Astrocyte of the cerebellum (primary cell): Measurements from ENCODE around the gene ASB10.

ENCODE experiments used
- DNase-seq: peaks from one replicate; pipeline ENCODE4 v3.0.0-alpha.2; 2011; ENCODE audit warnings: low read depth
- H3K4me3 ChIP-seq: 2 replicates; pipeline ENCODE4 v1.5.1; 2011; ENCODE audit warnings: mild to moderate bottlenecking, low read depth, low read length, moderate library complexity
- CTCF ChIP-seq: IDR thresholded peaks from 2 replicates; pipeline ENCODE4 v1.5.1; 2012; ENCODE audit warnings: low read length, low read depth, moderate library complexity, mild to moderate bottlenecking; ENCODE audit errors: missing control alignments
- in situ Hi-C: cut with HindIII; loops from 2 replicates; pipeline ENCODE4 v1.10.0; 2017; ENCODE audit warnings: low sequenced_read_pairs

Gene ASB10

DNA sequence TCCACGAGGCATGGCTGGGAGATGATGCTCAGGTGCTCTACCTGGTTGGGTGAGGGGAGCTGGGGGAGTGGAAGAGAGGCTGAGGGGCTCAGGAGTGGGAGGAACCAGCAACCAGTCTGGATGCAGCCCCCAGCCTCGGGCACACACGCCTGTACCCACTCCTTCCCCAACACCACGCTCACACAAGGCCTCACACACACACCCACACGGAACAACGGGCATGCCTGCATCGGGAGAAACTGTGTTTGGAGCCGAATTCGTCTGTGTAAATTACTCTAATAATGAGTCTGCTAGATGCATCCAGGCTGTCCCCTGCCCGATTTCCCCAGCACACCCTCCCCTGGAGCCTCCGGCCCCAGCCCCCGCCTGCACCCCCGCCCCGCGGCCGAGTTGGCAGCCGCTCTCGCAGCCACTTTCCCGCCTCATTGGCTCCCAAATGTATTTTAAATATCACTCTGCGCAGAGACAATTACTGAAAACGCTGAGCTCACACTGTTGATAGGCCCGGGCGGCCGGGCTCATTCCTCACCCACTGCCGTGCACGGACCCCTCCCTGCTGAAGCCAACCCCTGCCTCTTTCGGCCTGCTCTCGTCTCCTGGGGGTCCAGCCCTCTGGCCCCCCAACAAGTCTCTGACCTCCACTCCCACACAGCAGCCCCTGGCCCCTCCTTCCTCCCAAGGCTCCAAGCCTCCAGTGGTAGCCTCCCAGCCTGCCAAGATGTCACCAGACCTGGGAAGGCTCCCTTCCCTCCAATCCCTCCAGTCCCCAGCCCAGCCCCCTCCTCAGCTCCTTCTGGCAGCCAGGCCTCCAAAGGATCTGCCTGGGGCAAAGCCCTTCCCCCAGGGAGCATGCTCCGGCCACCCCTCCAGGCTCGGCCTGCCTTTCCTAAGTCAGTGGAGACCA, 12.1 kb upstream of the ASB10 start:
- in situ Hi-C loops = no loop called here
- no peak for TF ChIP-seq CTCF
- no peak for DNase-seq
- no peak overlapping the region for H3K4me3 ChIP-seq

- no peak for TF ChIP-seq CTCF
- H3K4me3 ChIP-seq = no peak overlapping the region
- no peak for DNase-seq
- in situ Hi-C loops = no loop called here
Observed at GRCh38 chr7:151197932-151198331, 10.9 kb upstream of the ASB10 start.

GRCh38 chr7:151195616-151196450, 8.8 kb upstream of the ASB10 start:
- H3K4me3 ChIP-seq = no peak overlapping the region
- TF ChIP-seq CTCF = no peak
- in situ Hi-C loops = no loop called here
- no peak for DNase-seq

GRCh38 chr7:151194188-151194587, 7.1 kb upstream of the ASB10 start:
- H3K4me3 ChIP-seq = no peak overlapping the region
- DNase-seq = no peak
- TF ChIP-seq CTCF = no peak
- in situ Hi-C loops = no loop called here

DNA sequence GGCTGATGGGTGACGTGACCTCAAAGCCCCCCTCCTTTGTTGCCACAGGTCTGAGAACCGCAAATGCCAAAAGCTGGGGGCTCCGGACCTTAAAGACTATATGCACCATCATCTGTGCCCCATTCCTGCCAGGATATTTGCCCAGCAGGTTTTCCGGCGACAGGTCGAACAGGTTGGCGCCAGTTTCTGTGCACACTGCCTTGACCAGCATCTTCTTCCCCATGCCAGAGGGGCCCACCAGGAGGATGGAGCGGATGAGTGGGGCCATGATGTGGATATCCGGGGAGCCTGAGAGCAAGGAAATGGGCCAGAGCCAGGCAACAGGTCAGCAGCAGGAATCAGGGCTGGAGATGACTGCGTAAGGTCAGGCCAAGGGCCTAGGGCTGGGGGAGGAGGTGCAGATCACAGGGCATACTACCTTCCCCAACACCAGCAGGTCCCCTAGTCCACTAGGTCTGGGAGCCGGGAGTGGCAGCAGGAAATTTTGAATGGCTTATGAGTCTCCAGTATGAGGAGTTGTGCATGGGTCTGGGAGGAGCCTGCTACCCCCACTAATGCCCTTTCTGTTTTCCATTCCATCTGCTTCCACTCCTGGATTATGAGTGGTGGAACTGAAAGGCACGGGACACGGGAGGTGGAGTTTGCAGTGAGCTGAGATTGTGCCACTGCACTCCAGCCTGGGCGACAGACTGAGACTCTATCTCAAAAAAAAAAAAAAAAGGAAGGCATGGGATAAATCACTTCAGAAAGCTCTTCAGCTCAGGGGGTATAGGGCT, 6.3 kb upstream of the ASB10 start:
- TF ChIP-seq CTCF = no peak
- DNase-seq = no peak
- H3K4me3 ChIP-seq = no peak overlapping the region
- in situ Hi-C loops = no loop called here

DNA sequence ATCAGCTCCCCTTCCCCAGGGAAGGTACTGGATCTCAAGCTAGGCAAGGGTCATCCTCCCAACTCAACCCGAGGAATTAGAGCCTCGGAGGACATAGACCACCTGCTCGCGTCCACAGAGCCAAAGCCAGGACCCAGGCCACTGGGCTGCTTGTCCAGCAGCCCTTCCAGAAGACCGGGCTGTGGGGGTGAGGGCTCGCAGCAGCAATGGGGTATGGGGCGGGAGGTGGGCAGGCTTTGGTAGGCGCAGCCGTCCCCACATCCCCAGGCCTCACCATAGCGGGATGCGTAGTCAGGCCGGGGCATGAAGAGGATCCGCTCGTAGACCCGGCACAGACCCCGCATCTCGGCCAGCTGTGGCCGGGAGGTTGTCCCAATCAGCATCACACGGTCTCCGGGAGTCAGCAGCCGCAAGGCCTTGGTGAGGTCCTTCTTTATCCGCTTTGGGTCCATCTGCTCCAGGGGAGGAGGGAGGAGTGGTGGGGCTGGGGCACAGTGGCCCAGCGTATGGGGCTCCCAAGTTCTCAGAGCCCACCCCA, 5.0 kb upstream of the ASB10 start:
- TF ChIP-seq CTCF = no peak
- no peak for DNase-seq
- in situ Hi-C loops = no loop called here
- no peak overlapping the region for H3K4me3 ChIP-seq
